ENCODE results near the gene TOMM20. TPM values are rescaled to one million over a fixed set of nuclear protein-coding genes. Genes with fewer than 3 reads are reported as not detected.

Gene TOMM20
- total and polyA plus RNA-seq, 9 of the 15 experiments (the other 6 are each of a cell fraction or from before 2014, with no cell fraction given): 70.6 to 334 (median 159) TPM

- peak; percentile 65 for TF ChIP-seq HDAC2 (IDR thresholded peaks at IDR 0.05)
- TF ChIP-seq, protein P1, sequence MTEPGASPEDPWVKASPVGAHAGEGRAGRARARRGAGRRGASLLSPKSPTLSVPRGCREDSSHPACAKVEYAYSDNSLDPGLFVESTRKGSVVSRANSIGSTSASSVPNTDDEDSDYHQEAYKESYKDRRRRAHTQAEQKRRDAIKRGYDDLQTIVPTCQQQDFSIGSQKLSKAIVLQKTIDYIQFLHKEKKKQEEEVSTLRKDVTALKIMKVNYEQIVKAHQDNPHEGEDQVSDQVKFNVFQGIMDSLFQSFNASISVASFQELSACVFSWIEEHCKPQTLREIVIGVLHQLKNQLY (CRISPR knock-in tag; conservative IDR thresholded peaks at IDR 0.05): 0 out of 4 replicates have a peak, but pooled peaks of 1 of the 2 experiments have one; percentile 39
- TF ChIP-seq SMC3 (conservative IDR thresholded peaks at IDR 0.05; ENCODE audit: insufficient read depth, low read depth, low read length): no peak
- no peak for TF ChIP-seq MIER1 (IDR thresholded peaks at IDR 0.05; ENCODE audit: low read depth)
- no peak for TF ChIP-seq CUX1 (CRISPR knock-in tag; IDR thresholded peaks at IDR 0.05)
- no peak for TF ChIP-seq SMARCA5 (IDR thresholded peaks at IDR 0.05)
- TF ChIP-seq, protein P2, sequence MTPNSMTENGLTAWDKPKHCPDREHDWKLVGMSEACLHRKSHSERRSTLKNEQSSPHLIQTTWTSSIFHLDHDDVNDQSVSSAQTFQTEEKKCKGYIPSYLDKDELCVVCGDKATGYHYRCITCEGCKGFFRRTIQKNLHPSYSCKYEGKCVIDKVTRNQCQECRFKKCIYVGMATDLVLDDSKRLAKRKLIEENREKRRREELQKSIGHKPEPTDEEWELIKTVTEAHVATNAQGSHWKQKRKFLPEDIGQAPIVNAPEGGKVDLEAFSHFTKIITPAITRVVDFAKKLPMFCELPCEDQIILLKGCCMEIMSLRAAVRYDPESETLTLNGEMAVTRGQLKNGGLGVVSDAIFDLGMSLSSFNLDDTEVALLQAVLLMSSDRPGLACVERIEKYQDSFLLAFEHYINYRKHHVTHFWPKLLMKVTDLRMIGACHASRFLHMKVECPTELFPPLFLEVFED (CRISPR knock-in tag; conservative IDR thresholded peaks at IDR 0.05): no peak
- TF ChIP-seq, protein P3, sequence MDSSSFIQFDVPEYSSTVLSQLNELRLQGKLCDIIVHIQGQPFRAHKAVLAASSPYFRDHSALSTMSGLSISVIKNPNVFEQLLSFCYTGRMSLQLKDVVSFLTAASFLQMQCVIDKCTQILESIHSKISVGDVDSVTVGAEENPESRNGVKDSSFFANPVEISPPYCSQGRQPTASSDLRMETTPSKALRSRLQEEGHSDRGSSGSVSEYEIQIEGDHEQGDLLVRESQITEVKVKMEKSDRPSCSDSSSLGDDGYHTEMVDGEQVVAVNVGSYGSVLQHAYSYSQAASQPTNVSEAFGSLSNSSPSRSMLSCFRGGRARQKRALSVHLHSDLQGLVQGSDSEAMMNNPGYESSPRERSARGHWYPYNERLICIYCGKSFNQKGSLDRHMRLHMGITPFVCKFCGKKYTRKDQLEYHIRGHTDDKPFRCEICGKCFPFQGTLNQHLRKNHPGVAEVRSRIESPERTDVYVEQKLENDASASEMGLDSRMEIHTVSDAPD (CRISPR knock-in tag; IDR thresholded peaks at IDR 0.05): no peak
- TF ChIP-seq SLC30A9 (CRISPR knock-in tag; IDR thresholded peaks at IDR 0.05): no peak
- TF ChIP-seq EP300 (IDR thresholded peaks at IDR 0.05; ENCODE audit: low read length): peak; percentile 45; the same call in 1 of the 2 replicates
- TF ChIP-seq HNRNPLL (IDR thresholded peaks at IDR 0.05; ENCODE audit: low read depth, low read length, poor library complexity, severe bottlenecking): no peak
- TF ChIP-seq GABPB1 (CRISPR knock-in tag; IDR thresholded peaks at IDR 0.05): peak; percentile 44; the same call in 1 of the 2 replicates
- no peak for TF ChIP-seq ZNF717 (CRISPR knock-in tag; IDR thresholded peaks at IDR 0.05)
- TF ChIP-seq NFIX (CRISPR knock-in tag; IDR thresholded peaks at IDR 0.05; ENCODE audit: low read depth): no peak
- TF ChIP-seq NFYB (IDR thresholded peaks at IDR 0.05; ENCODE audit: extremely low read depth, insufficient read length): no peak
- TF ChIP-seq TCF7 (IDR thresholded peaks at IDR 0.05; ENCODE audit: borderline replicate concordance): no peak
- no peak for TF ChIP-seq MXD1 (CRISPR knock-in tag; IDR thresholded peaks at IDR 0.05; ENCODE audit: borderline replicate concordance, poor library complexity, severe bottlenecking)
- TF ChIP-seq GATA2 (CRISPR knock-in tag; IDR thresholded peaks at IDR 0.05): no peak
These were observed 38.1 kb downstream of the TOMM20 start (continued) for GRCh38 chr1:235090406-235091069.
